ENCODE measurements around the gene MARCKSL1. TPM values are rescaled to one million over a fixed set of nuclear protein-coding genes. Genes with fewer than 3 reads are reported as not detected.
"Not testable (repeated sequence)": the region's sequence is repeated elsewhere in the genome, so short reads cannot be mapped to it uniquely, and the experiment has no call there.

MARCKSL1 gene
- 40.8 TPM for total RNA-seq

DNA sequence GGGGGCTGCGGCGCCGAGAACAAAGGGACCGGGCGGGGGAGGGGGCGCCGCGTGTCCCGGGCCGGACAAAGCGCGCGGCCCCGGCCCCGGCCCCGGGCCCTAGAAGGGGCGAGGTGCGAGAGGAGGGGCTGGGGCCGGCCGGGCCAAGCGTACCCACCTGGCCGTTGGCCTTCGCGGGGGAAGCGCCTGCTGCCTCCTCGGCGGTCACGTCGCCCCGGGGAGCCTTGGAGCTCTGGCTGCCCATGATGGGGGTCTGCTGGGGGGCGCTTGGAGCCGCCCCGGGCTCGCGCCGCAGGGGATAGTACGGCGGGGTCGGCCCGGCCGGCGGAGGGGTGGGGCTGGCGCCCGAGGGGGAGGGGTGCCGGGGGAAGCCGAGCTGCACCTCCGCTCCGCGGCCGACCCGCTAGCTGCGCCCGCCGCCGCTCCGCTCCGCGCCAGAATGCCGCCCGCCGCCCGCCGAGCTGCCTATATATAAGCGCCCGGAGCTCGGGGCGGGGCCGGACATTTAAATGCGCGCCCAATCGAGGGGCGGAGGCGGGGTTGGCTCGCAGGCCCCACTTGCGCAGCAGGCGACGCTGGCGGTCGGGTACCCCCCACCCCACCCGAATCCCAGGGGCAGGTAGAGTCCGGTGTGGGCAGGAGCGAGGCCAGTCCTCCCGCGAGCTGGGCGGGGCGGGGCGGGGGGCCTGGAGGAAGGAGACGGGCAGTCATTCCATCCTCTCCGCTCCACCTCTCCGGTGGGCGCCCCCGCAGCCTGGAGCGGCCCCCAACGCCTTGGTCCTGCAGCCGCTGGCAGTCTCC, at the start of gene MARCKSL1:
Gene MARCKSL1 (minus strand): TSS at position 444 of the 801 bp plus-strand sequence. CDS start 200 bp downstream, at position 244.
- DNase-seq: peak; percentile 93

DNA sequence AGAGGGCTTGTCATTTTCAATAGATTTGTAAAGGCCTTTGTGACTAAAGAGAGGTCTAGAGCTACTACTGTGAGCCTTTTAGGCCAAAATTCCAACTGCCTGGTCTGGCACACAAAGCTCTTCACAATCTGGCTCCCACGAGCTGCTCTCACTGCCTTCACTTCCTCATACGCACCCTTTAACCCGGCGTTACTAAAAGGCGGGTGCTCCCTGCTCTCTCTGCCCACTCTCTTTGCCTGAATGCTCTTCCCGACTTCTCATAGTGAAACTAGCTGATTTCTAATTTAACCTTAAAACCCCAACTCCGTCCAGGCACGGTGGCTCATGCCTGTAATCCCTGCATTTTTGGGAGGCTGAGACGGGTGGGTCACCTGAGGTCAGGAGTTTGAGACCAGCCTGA, 44.0 kb upstream of the MARCKSL1 start:
- no peak for DNase-seq

- no peak for DNase-seq
Measured at GRCh38 chr1:32377541-32378220, 41.6 kb upstream of the MARCKSL1 start.

GRCh38 chr1:32376199-32376598, 40.2 kb upstream of the MARCKSL1 start:
- DNase-seq: no peak

- DNase-seq: no peak
Measured at GRCh38 chr1:32373996-32374592, 38.1 kb upstream of the MARCKSL1 start.

GRCh38 chr1:32372149-32372756, 36.2 kb upstream of the MARCKSL1 start:
- no peak for DNase-seq

DNA sequence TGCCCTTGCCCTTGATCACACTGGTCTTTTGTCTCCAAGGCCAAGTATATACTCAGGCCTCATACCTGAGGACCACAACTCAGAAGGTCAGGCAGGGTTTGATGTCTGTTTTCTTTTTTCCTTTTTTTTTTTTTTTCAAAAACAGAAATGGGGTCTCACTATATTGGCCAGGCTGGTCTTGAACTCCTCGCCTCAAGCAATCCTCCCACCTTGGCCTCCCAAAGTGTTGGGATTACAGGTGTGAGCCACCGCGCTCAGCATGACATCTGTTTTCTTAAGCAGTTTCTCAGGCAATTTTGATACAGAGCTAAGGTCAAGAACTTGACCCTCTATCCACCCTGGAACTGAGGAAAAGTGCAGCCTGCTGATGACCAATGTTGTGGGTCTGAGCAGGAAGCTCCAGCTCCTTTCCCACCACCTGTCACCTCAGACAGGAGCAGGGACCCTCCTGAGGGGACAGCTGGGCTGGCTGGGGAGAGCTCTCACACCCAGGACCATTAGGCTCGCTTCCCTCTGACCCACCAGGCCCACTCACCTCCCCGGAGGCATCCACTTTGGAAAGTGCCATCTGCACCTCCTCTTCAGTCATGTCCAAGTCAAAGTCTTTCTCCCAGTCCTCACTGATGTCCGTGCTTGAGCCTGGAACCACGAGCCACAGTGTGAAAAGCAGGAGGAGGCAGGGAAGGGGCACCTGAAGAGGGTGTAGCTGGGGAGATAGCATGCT, 32.0 kb upstream of the MARCKSL1 start:
- no peak for DNase-seq

DNA sequence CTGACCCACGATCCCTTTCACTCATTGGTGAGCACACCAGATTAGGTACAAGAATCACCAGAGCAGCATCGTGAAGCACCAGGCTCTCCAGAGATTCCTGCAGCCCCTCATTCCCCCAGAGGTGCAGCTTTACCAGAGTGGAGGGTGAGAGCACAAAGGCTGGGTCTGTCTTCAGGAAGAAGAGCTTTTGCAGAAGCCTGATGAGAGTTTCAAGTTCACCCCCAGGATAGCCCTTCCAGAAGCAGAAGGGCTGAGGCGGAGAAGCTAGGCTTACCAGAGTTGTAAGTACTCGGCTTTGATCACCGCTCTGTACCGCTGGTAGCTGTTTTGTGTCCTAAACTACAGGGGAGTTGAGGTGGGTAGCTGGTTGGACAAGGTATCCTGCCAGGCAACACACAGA, 29.4 kb upstream of the MARCKSL1 start:
- DNase-seq: no peak

DNA sequence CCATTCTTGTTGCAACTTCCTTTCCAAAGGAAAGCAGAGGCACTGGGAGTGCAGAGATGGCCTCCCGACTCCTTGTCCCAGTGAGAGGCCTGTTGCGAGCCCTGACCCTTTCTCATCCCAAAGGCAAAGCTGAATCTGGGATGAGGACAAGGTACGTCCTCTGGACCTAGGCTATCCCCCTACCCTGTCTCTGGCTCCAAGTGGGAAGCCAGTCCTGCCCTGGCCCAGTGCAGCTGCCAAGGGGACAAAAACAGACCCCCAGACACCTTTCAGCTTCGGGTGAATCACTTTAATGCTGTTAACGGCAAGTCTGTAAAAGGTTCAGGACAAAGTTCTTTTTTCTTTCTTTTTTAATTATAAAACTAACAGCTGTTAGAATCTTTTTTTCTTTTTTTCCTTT, 28.8 kb upstream of the MARCKSL1 start:
- no peak for DNase-seq

GRCh38 chr1:32363713-32364112, 27.7 kb upstream of the MARCKSL1 start:
- no peak for DNase-seq

DNA sequence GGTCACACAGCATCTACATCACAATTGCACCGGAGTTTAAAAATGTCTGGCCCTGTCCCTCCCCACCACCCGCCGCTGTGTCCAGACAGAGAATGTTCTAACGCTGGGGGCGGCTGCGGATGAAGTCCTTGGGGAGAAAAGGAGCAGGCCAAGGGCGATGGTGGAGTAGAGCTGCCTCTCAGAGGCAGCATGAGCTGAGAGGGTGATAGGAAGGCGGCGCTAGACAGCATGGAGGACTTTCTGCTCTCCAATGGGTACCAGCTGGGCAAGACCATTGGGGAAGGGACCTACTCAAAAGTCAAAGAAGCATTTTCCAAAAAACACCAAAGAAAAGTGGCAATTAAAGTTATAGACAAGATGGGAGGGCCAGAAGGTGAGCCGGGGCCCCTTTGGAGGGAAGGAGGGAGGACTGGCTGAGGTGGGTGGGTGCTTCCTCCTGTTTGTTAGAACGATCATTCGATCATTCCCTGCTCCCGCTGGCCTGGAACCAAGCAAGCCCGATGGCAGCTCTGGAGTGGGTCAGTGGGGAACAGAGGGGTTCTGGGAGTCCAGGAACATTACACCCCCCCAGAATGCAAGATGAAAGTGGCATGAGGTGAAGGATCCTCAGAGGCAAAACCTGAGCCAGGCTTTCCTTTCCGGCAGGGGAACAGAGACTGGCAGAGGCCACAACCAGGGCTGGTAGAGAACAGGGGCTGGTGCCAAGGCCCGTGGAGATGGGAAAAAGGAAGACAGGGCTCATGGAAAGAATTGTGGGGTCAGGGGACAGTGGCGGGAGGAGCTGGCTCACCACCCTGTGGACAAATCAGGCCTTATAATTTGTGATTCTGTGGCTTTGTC, 26.7 kb upstream of the MARCKSL1 start, which contains the start of the genes FAM229A and TSSK3:
Gene FAM229A (minus strand): TSS at position 12 of the 840 bp plus-strand sequence. CDS start 394 bp downstream, outside the sequence.
Gene TSSK3 (plus strand): TSS at position 66 of the 840 bp plus-strand sequence. CDS start 163 bp downstream, at position 229.
- DNase-seq: no peak

GRCh38 chr1:32361674-32362473, 25.8 kb upstream of the MARCKSL1 start:
- DNase-seq: peak; percentile 63

GRCh38 chr1:32361308-32361673, 25.3 kb upstream of the MARCKSL1 start:
- DNase-seq: no peak

DNA sequence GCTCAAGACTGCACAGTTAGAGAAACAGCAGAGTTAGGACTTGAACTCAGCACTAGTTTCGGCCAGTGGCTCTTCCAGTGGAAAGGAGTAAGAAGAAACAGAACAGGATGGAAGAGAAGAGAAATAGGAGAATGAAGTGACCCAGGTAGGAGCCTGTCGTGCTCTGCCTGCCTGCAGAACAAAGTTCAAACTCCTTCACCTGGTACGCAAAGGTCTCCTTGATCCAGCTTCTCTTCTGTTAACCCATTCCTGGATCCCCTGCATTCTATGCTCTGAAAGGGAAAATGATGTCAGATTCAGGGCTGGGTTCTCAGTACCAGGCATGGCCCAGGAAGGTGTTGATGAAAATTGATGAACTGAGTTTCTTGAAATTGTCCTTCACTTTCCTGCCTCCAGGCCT, 22.4 kb upstream of the MARCKSL1 start:
- no peak for DNase-seq

- no peak for DNase-seq
Measured at GRCh38 chr1:32357614-32358013, 21.6 kb upstream of the MARCKSL1 start.

GRCh38 chr1:32356478-32356877, 20.4 kb upstream of the MARCKSL1 start:
- DNase-seq: no peak

DNA sequence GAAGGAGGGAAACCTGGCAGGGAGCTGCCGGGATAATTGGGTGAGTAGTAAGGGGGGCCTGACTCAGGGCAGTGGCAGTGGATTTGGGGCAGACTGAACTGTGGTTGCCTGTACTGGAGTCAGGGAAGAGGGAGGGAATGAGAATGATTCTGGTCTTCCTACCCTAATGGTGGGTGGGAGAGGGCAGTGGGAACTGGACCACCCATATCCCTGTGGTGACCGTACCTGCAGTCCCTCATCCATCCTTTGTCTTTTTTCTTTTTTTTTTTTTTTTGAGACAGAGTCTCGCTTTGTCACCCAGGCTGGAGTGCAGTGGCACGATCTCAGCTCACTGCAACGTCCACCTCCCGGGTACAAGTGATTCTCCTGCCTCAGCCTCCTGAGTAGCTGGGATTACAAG, 19.7 kb upstream of the MARCKSL1 start:
- DNase-seq: not testable (repeated sequence)

GRCh38 chr1:32353886-32354570, 18.0 kb upstream of the MARCKSL1 start:
- no peak for DNase-seq

- no peak for DNase-seq
Measured at GRCh38 chr1:32353431-32353830, 17.4 kb upstream of the MARCKSL1 start.
